IMR-90 (cell line): ENCODE data around the gene SLC33A1. TPM values are rescaled to one million over a fixed set of nuclear protein-coding genes. Genes with fewer than 3 reads are reported as not detected.
A peak's percentile ranks its signal among the peaks of the same experiment; 100 is the strongest.

Experiments used
- ATAC-seq: fragments of 200-7000 bp; cut with Tn5 transposase; 2 replicates; pipeline ENCODE4 v1.9.1; 2020; ENCODE audit warnings: low read depth, mild to moderate bottlenecking, moderate library complexity
- BruUV-seq: library from RNA; stranded (reverse); fragments of 400-500 nt; replicated peaks from 2 replicates; lab custom pipeline; 2021; lab: Mats Ljungman, UMichigan
- CTCF ChIA-PET: fragments of 300-600 bp; formaldehyde crosslinking; extraction: SDS; loops from one replicate; lab custom pipeline; 2021; ENCODE audit warnings: antibody characterized with exemption; lab: Yijun Ruan, JAX
- POLR2A ChIA-PET: fragments of 300-600 bp; sonication (Branson Sonifier 250); formaldehyde crosslinking; loops from one replicate; lab custom pipeline; 2022; ENCODE audit warnings: antibody characterized with exemption; ENCODE audit not compliant: unreplicated experiment; lab: Charles Lee
- DNase-seq: peaks from one replicate; pipeline ENCODE4 v3.0.0; 2013
- H2AFZ ChIP-seq: replicated peaks from 2 replicates; pipeline ENCODE3; 2013; ENCODE audit warnings: low read length, mild to moderate bottlenecking; ENCODE audit not compliant: poor library complexity
- H2AK5ac ChIP-seq: 2 replicates; pipeline ENCODE4 v1.6.1; 2013; ENCODE audit warnings: low read depth, low read length, inconsistent platforms
- H2AK9ac ChIP-seq: replicated peaks from 2 replicates; pipeline ENCODE3; 2013; ENCODE audit warnings: mild to moderate bottlenecking, low read depth, low read length, moderate library complexity; ENCODE audit not compliant: poor library complexity
- H2BK120ac ChIP-seq: 2 replicates; pipeline ENCODE4 v1.6.1; 2013; ENCODE audit warnings: low read depth, low read length, inconsistent platforms
- H2BK15ac ChIP-seq: 3 replicates; pipeline ENCODE4 v1.6.1; 2013; ENCODE audit warnings: low read depth, low read length, inconsistent platforms
- H2BK20ac ChIP-seq: 2 replicates; pipeline ENCODE4 v1.6.1; 2013; ENCODE audit warnings: low read depth, mild to moderate bottlenecking, inconsistent platforms, low read length, moderate library complexity
- H2BK5ac ChIP-seq: 2 replicates; pipeline ENCODE4 v1.6.1; 2013; ENCODE audit warnings: mild to moderate bottlenecking, low read depth, low read length, inconsistent platforms; ENCODE audit not compliant: poor library complexity, severe bottlenecking
- H3K14ac ChIP-seq: replicated peaks from 2 replicates; pipeline ENCODE4 v1.6.1; 2013; ENCODE audit warnings: low read depth, low read length, inconsistent platforms
- H3K18ac ChIP-seq: 2 replicates; pipeline ENCODE4 v1.6.1; 2013; ENCODE audit warnings: low read depth, low read length, control low read depth
- H3K23ac ChIP-seq: 2 replicates; pipeline ENCODE4 v1.6.1; 2013; ENCODE audit warnings: low read depth, low read length, inconsistent platforms
- H3K27ac ChIP-seq: 2 replicates; pipeline ENCODE4 v1.5.1; 2013; ENCODE audit warnings: mild to moderate bottlenecking, control low read depth, low read length; ENCODE audit not compliant: insufficient read depth
- H3K27me3 ChIP-seq: 2 replicates; pipeline ENCODE4 v1.6.1; 2013; ENCODE audit warnings: low read length; ENCODE audit not compliant: control insufficient read depth, insufficient read depth
- H3K36me3 ChIP-seq: 2 replicates; pipeline ENCODE4 v1.6.1; 2013; ENCODE audit warnings: low read length, mixed read lengths; ENCODE audit not compliant: control insufficient read depth, insufficient read depth
- H3K4ac ChIP-seq: 2 replicates; pipeline ENCODE4 v1.6.1; 2013; ENCODE audit warnings: low read depth, low read length, inconsistent platforms
- H3K4me1 ChIP-seq: 2 replicates; pipeline ENCODE4 v1.6.1; 2013; ENCODE audit warnings: low read length, mixed read lengths; ENCODE audit not compliant: control insufficient read depth, insufficient read depth
- H3K4me2 ChIP-seq: 2 replicates; pipeline ENCODE4 v1.6.1; 2013; ENCODE audit warnings: low read depth, mild to moderate bottlenecking, control low read depth, low read length, moderate library complexity
- H3K4me3 ChIP-seq: 2 replicates; pipeline ENCODE4 v1.5.1; 2013; ENCODE audit warnings: low read depth, mild to moderate bottlenecking, control low read depth, low read length, moderate library complexity; ENCODE audit not compliant: insufficient read depth
- H3K56ac ChIP-seq: 2 replicates; pipeline ENCODE4 v1.6.1; 2013; ENCODE audit warnings: low read length, inconsistent platforms; ENCODE audit not compliant: insufficient read depth; ENCODE audit errors: extremely low read depth
- H3K79me1 ChIP-seq, 2 experiments: 2 replicates each; pipeline ENCODE4 v1.6.1; 2013; ENCODE audit warnings: low read length in 2 of 2, inconsistent platforms in 1 of 2, low read depth in 1 of 2
- H3K9ac ChIP-seq: 2 replicates; pipeline ENCODE4 v1.6.1; 2013; ENCODE audit warnings: low read depth, low read length, control low read depth
- H3K9me1 ChIP-seq: 2 replicates; pipeline ENCODE4 v1.6.1; 2013; ENCODE audit warnings: low read length, inconsistent platforms; ENCODE audit not compliant: insufficient read depth
- H3K9me3 ChIP-seq: 2 replicates; pipeline ENCODE4 v1.6.1; 2013; ENCODE audit warnings: low read length; ENCODE audit not compliant: control insufficient read depth, insufficient read depth
- H4K20me1 ChIP-seq: 2 replicates; pipeline ENCODE4 v1.6.1; 2013; ENCODE audit warnings: low read length, inconsistent platforms; ENCODE audit not compliant: insufficient read depth
- H4K5ac ChIP-seq: 2 replicates; pipeline ENCODE4 v1.6.1; 2013; ENCODE audit warnings: mild to moderate bottlenecking, low read depth, low read length, control low read depth
- H4K8ac ChIP-seq, 2 experiments: 2 replicates each; pipeline ENCODE4 v1.6.1; 2013; ENCODE audit warnings: low read depth in 2 of 2, low read length in 2 of 2, control low read depth in 1 of 2, inconsistent platforms in 1 of 2
- H4K91ac ChIP-seq: 2 replicates; pipeline ENCODE4 v1.6.1; 2013; ENCODE audit warnings: low read depth, low read length, inconsistent platforms; ENCODE audit not compliant: insufficient read depth
- CEBPB ChIP-seq: IDR thresholded peaks from 2 replicates; pipeline ENCODE4 v1.6.1; 2012; ENCODE audit warnings: low read depth, low read length, improper control_type of control experiment
- MAFK ChIP-seq: IDR thresholded peaks from 2 replicates; pipeline ENCODE4 v1.6.1; 2012; ENCODE audit warnings: low read depth, low read length, improper control_type of control experiment
- MAZ ChIP-seq: IDR thresholded peaks from 2 replicates; pipeline ENCODE4 v1.6.1; 2012; ENCODE audit warnings: low read depth, mild to moderate bottlenecking, low read length, improper control_type of control experiment, moderate library complexity, borderline replicate concordance
- RFX5 ChIP-seq: IDR thresholded peaks from 2 replicates; pipeline ENCODE4 v1.8.0; 2012; ENCODE audit warnings: low read depth, mild to moderate bottlenecking, low read length, moderate library complexity
- SMC3 ChIP-seq: fragments of 150-350 bp; IDR thresholded peaks from 2 replicates; pipeline ENCODE4 v1.6.1; 2016; ENCODE audit warnings: low read depth, mild to moderate bottlenecking, antibody characterized with exemption, low read length, moderate library complexity
- WGBS, 2 experiments: methylation state at CpG; one replicate each; pipeline versions ENCODE4 v1.1.5 to v1.1.7; 2013; ENCODE audit warnings: missing lambda C conversion rate in 2 of 2; ENCODE audit not compliant: insufficient read length in 1 of 2; ENCODE audit errors: extremely low coverage in 2 of 2; 5-methylcytosine and 5-hydroxymethylcytosine counted together
- dilution Hi-C: fragments of 300-500 bp; cut with HindIII; formaldehyde crosslinking; loops from one replicate; pipeline ENCODE4 v1.14.3; 2018; ENCODE audit warnings: low sequenced_read_pairs; ENCODE audit not compliant: unreplicated experiment
- in situ Hi-C: fragments of 300-500 bp; cut with MboI; formaldehyde crosslinking; loops from 3 replicates; pipeline ENCODE4 v1.14.3; 2019; ENCODE audit warnings: low sequenced_read_pairs, inconsistent platforms, mixed read lengths
- intact Hi-C: fragments of 100-400 bp; cut with micrococcal nuclease; formaldehyde crosslinking; loops from 2 replicates; pipeline ENCODE4 v1.10.0; 2022
- polyA plus RNA-seq, 3 experiments: library from polyadenylated mRNA; depleted of rRNA; stranded (reverse); fragments of >200 nt; gene quantifications; 2 replicates each; pipeline ENCODE4 v1.2.3, GENCODE V29; 2012; ENCODE audit warnings: low replicate concordance in 1 of 3
- total RNA-seq: library from RNA; depleted of rRNA; stranded (reverse); fragments of >200 nt; gene quantifications from 2 replicates; pipeline ENCODE4 v1.2.3, GENCODE V29; 2012
- TF ChIP-seq, protein P1 (sequence below): conservative IDR thresholded peaks from 2 replicates; pipeline ENCODE4 v1.5.1; 2012; ENCODE audit warnings: mild to moderate bottlenecking, low read depth, low read length, improper control_type of control experiment
- TF ChIP-seq, protein P2 (sequence below): fragments of 150-350 bp; IDR thresholded peaks from 2 replicates; pipeline ENCODE4 v1.6.1; 2017; ENCODE audit warnings: mild to moderate bottlenecking, antibody characterized with exemption, low read length, low read depth
- TF ChIP-seq, protein P3 (sequence below): fragments of 150-350 bp; IDR thresholded peaks from 2 replicates; pipeline ENCODE4 v1.6.1; 2016; ENCODE audit warnings: low read depth, mild to moderate bottlenecking, low read length, moderate library complexity, borderline replicate concordance

SLC33A1 gene
- total and polyA plus RNA-seq, 2 of the 4 experiments (the other 2 are of a cell fraction), result 12.9 to 32.4 TPM

DNA sequence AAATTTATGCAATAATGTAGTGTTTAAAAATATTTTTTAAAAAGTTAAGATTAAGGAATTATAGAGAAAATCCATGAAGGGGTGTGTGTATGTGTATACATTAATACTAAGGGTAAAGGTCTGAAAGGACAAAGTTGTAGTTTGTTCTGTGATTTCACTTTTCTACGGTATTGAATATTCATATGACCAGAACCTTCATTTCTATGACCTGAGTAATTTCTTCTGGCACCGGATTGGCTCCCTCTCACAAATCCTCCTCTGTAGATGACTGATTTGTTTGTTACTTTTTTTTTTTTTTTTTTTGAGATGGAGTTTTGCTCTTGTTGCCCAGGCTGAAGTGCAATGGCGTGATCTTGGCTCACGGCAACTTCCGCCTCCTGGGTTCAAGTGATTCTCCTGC, 37.1 kb upstream of the SLC33A1 start (continued):
- TF ChIP-seq, protein P1, sequence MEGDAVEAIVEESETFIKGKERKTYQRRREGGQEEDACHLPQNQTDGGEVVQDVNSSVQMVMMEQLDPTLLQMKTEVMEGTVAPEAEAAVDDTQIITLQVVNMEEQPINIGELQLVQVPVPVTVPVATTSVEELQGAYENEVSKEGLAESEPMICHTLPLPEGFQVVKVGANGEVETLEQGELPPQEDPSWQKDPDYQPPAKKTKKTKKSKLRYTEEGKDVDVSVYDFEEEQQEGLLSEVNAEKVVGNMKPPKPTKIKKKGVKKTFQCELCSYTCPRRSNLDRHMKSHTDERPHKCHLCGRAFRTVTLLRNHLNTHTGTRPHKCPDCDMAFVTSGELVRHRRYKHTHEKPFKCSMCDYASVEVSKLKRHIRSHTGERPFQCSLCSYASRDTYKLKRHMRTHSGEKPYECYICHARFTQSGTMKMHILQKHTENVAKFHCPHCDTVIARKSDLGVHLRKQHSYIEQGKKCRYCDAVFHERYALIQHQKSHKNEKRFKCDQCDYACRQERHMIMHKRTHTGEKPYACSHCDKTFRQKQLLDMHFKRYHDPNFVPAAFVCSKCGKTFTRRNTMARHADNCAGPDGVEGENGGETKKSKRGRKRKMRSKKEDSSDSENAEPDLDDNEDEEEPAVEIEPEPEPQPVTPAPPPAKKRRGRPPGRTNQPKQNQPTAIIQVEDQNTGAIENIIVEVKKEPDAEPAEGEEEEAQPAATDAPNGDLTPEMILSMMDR, result no peak

DNA sequence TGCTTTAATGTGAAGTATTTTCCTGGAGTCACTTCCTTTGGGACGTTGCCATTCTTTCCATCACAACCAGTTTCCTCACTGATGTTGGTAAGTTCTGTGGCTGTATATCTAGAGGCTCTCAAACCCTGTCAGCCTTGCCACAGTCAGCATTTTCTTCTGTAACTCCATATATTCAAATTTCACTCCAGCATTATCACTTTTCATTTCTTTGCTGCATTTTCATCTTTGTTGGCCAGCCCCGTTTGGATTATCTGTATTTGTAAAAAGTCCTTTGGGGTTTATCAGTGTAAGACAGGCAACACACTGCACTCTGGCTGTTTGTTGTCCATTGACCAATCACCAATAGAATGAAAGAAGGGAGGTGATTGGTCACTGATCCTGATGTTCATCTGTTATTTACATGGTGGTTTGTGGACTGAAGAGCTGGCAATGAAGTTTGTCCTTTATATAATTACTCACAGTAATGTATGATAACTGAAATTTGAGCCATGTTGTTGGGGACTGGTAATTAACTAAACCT, 36.5 kb upstream of the SLC33A1 start:
- no TSS peak for BruUV-seq
- Histone ChIP-seq H3K23ac (no peak overlapping the region), H3K4me3 (no peak overlapping the region), H3K4ac (no peak overlapping the region), H4K20me1 (peaks cover 18% of the 10 kb centered on the region), H3K14ac (no peak overlapping the region), H4K5ac (no peak overlapping the region; the same call in 1 of the 2 replicates), H3K9me3 (no peaks in the 10 kb centered on the region), H3K9ac (no peak overlapping the region), H2BK120ac (no peak overlapping the region), H3K79me1 (peaks cover 6 to 33% of the 10 kb centered on the region in 2 experiments; a peak in 3 of 4 replicates), H2BK15ac (no peak overlapping the region), H4K91ac (no peak overlapping the region), H2AFZ (no peak overlapping the region), H2BK20ac (no peak overlapping the region), H3K4me2 (peak overlapping the region; percentile 68; the same call in 1 of the 2 replicates), H3K56ac (no peak overlapping the region), H3K36me3 (peaks cover 7% of the 10 kb centered on the region), H3K27me3 (no peaks in the 10 kb centered on the region), H3K18ac (no peak overlapping the region; the same call in 1 of the 2 replicates), H3K4me1 (peaks cover 6% of the 10 kb centered on the region), H3K27ac (no peak overlapping the region), H4K8ac (no peak overlapping the region), H2AK9ac (no peak overlapping the region), H2BK5ac (no peak overlapping the region), H2AK5ac (no peak overlapping the region), H3K9me1 (peaks cover 4% of the 10 kb centered on the region; the same call in 1 of the 2 replicates)
- no CpG with 5 or more reads among the region's 2 CpGs for WGBS, 2 experiments
- peak; percentile 53 for DNase-seq
- ChIA-PET POLR2A (no interaction called here), CTCF (interaction anchor here (2.1 kb wide), 1 partner anchor 85 kb away, joined by 4 read pairs; the partner anchor contains the start of gene C3orf33)
- TF ChIP-seq, protein P2, sequence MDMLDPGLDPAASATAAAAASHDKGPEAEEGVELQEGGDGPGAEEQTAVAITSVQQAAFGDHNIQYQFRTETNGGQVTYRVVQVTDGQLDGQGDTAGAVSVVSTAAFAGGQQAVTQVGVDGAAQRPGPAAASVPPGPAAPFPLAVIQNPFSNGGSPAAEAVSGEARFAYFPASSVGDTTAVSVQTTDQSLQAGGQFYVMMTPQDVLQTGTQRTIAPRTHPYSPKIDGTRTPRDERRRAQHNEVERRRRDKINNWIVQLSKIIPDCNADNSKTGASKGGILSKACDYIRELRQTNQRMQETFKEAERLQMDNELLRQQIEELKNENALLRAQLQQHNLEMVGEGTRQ, result no peak
- TF ChIP-seq MAZ (no peak), SMC3 (no peak), RFX5 (no peak), MAFK (peak; percentile 66), CEBPB (no peak)
- TF ChIP-seq, protein P3, sequence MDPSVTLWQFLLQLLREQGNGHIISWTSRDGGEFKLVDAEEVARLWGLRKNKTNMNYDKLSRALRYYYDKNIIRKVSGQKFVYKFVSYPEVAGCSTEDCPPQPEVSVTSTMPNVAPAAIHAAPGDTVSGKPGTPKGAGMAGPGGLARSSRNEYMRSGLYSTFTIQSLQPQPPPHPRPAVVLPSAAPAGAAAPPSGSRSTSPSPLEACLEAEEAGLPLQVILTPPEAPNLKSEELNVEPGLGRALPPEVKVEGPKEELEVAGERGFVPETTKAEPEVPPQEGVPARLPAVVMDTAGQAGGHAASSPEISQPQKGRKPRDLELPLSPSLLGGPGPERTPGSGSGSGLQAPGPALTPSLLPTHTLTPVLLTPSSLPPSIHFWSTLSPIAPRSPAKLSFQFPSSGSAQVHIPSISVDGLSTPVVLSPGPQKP, result no peak
- peak; percentile 85 for ATAC-seq
- in situ Hi-C loops, result no loop called here
- dilution Hi-C loops, result no loop called here
- intact Hi-C loops, result no loop called here
